ENCODE data around the gene IZUMO4. TPM values are rescaled to one million over a fixed set of nuclear protein-coding genes. Genes with fewer than 3 reads are reported as not detected.

IZUMO4 gene
- total RNA-seq, 4 donors from 2014 or later, result 0.25 to 8.8 (median 4.3) TPM

- 92 to 96% methylated on average over 32 of the region's 32 CpGs for WGBS, 2 donors
- no peak for TF ChIP-seq CTCF (IDR thresholded peaks at IDR 0.05)
- TF ChIP-seq POLR2A (IDR thresholded peaks at IDR 0.05), result no peak
- no peak overlapping the region for H3K4me3 ChIP-seq (ENCODE audit: low read depth, poor library complexity, severe bottlenecking)
- DNase-seq (ENCODE audit: low spot score in 2 of 2), result no peak
- intact Hi-C loops (cut with DNase I; ENCODE audit: low total_unique reads), result no loop called here
These were observed 17.4 kb upstream of the IZUMO4 start for GRCh38 chr19:2079076-2079864.

- H3K4me3 ChIP-seq (ENCODE audit: low read depth, poor library complexity, severe bottlenecking), result no peak overlapping the region
- intact Hi-C loops (cut with DNase I; ENCODE audit: low total_unique reads), result no loop called here
- no peak for DNase-seq (ENCODE audit: low spot score in 2 of 2)
- no peak for TF ChIP-seq POLR2A (IDR thresholded peaks at IDR 0.05)
- TF ChIP-seq CTCF (IDR thresholded peaks at IDR 0.05), result no peak
- 80 to 83% methylated on average over 21 to 23 of the region's 23 CpGs for WGBS, 2 donors
These were observed 16.8 kb upstream of the IZUMO4 start for GRCh38 chr19:2079865-2080301.

- intact Hi-C loops (cut with DNase I; ENCODE audit: low total_unique reads), result no loop called here
- no peak overlapping the region for H3K4me3 ChIP-seq (ENCODE audit: low read depth, poor library complexity, severe bottlenecking)
- no peak for DNase-seq (ENCODE audit: low spot score in 2 of 2)
- WGBS, 2 donors, result 55 to 56% methylated on average over 23 of the region's 23 CpGs
- TF ChIP-seq CTCF (IDR thresholded peaks at IDR 0.05), result no peak
- no peak for TF ChIP-seq POLR2A (IDR thresholded peaks at IDR 0.05)
These were observed 16.3 kb upstream of the IZUMO4 start for GRCh38 chr19:2080336-2080988.

- intact Hi-C loops (cut with DNase I; ENCODE audit: low total_unique reads), result no loop called here
- 79 to 87% methylated on average over 22 to 30 of the region's 30 CpGs for WGBS, 2 donors
- no peak for DNase-seq (ENCODE audit: low spot score in 2 of 2)
- H3K4me3 ChIP-seq (ENCODE audit: low read depth, poor library complexity, severe bottlenecking), result no peak overlapping the region
- TF ChIP-seq POLR2A (IDR thresholded peaks at IDR 0.05), result no peak
- TF ChIP-seq CTCF (IDR thresholded peaks at IDR 0.05), result no peak
These were observed 14.6 kb upstream of the IZUMO4 start for GRCh38 chr19:2081873-2082810.

- TF ChIP-seq POLR2A (IDR thresholded peaks at IDR 0.05), result no peak
- intact Hi-C loops (cut with DNase I; ENCODE audit: low total_unique reads), result no loop called here
- 67 to 83% methylated on average over 13 to 18 of the region's 20 CpGs for WGBS, 2 donors
- no peak overlapping the region for H3K4me3 ChIP-seq (ENCODE audit: low read depth, poor library complexity, severe bottlenecking)
- DNase-seq (ENCODE audit: low spot score in 2 of 2), result no peak
These were observed 13.4 kb upstream of the IZUMO4 start for GRCh38 chr19:2083174-2083854.
